ENCODE data around the gene FGF14. TPM values are rescaled to one million over a fixed set of nuclear protein-coding genes. Genes with fewer than 3 reads are reported as not detected.

Gene FGF14
- total and polyA plus RNA-seq, 2 donors (not counting 1 experiment from before 2014, with no cell fraction given) = under 0.01 TPM; not detected in 1

- POLR2A ChIA-PET = no interaction called here
- H3K27me3 ChIP-seq (replicated peaks in 1 of 4; ENCODE audit: control extremely low read depth in 1 of 4, control insufficient read depth in 3 of 4, insufficient read depth in 4 of 4, low read length in 3 of 4) = no peaks in the 10 kb centered on the region
Measured at GRCh38 chr13:102214956-102215355, 186.9 kb downstream of the FGF14 start.

DNA sequence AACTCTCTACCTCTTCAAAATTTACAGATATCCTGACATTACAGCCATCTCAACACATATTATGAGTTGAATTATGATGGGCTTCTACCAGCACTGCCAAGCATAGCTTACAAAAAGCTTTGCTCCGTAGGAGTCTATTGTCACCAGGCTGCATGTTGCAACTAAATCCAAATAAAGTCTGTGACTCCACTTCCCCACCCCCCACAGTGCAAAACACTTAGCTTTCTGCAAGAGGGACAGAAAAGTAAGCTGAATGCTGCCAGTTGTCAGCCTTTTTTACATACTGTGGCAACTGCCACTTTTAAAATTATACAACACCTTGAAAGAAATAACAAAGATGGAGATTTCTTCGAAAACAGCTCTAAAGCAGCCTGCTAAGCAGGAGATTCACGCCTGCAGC, 189.1 kb downstream of the FGF14 start:
- Mint-ChIP-seq H3K27ac (no peak overlapping the region), H3K4me3 (no peak overlapping the region)
- 41% methylated on average over 2 of the region's 3 CpGs for WGBS (ENCODE audit: insufficient coverage)

More at GRCh38 chr13:102214956-102215355, 186.9 kb downstream of the FGF14 start:
- Histone ChIP-seq H3K4me2 (replicated peaks; ENCODE audit: low read depth, low read length, poor library complexity, severe bottlenecking) (no peak overlapping the region), H3K79me2 (ENCODE audit: control insufficient read depth, insufficient read depth, low read length) (no peaks in the 10 kb centered on the region), H3K36me3 (replicated peaks in 1 of 2; ENCODE audit: control extremely low read depth in 1 of 2, control insufficient read depth in 1 of 2, extremely low read depth in 1 of 2, insufficient read depth in 2 of 2, low read length in 1 of 2) (no peaks in the 10 kb centered on the region), H3K9ac (ENCODE audit: low read length) (no peak overlapping the region), H3K9me3 (ENCODE audit: control extremely low read depth in 1 of 3, control insufficient read depth in 2 of 3, insufficient read depth in 1 of 3, low read length in 2 of 3) (no peaks in the 10 kb centered on the region), H3K27ac (ENCODE audit: low read length in 2 of 2) (no peak overlapping the region), H4K20me1 (ENCODE audit: control insufficient read depth, insufficient read depth, low read length, poor library complexity, severe bottlenecking) (no peaks in the 10 kb centered on the region), H3K4me3 (ENCODE audit: control extremely low read depth in 1 of 5, extremely low read depth in 1 of 5, insufficient read depth in 1 of 5, low read depth in 2 of 5, low read length in 4 of 5) (no peak overlapping the region), H3K4me1 (ENCODE audit: control insufficient read depth in 2 of 2, insufficient read depth in 2 of 2, low read length in 2 of 2) (no peaks in the 10 kb centered on the region), H2AFZ (ENCODE audit: insufficient read depth, low read depth, low read length, poor library complexity, severe bottlenecking) (no peak overlapping the region)
- DNase-seq = no peak
- no peaks in the 10 kb centered on the region for H3K9me3 Mint-ChIP-seq (ENCODE audit: insufficient read depth)
- no peaks in the 10 kb centered on the region for H3K4me1 Mint-ChIP-seq
- no peaks in the 10 kb centered on the region for H3K27me3 Mint-ChIP-seq
- H3K4me3 Mint-ChIP-seq = no peak overlapping the region
- intact Hi-C loops (cut with micrococcal nuclease) = no loop called here
- no peak for ATAC-seq (ENCODE audit: low read depth)
- TF ChIP-seq CTCF (IDR thresholded peaks at IDR 0.05) (no peak), EZH2 (IDR thresholded peaks at IDR 0.05; ENCODE audit: borderline replicate concordance, insufficient read depth, low read depth, low read length, poor library complexity, severe bottlenecking) (no peak)
- no peak overlapping the region for H3K27ac Mint-ChIP-seq
- CTCF ChIA-PET = no interaction called here

More for the DNA sequence above, 189.1 kb downstream of the FGF14 start:
- ChIA-PET CTCF (no interaction called here), POLR2A (no interaction called here)
- Histone ChIP-seq H3K4me3 (ENCODE audit: control extremely low read depth in 1 of 5, extremely low read depth in 1 of 5, insufficient read depth in 1 of 5, low read depth in 2 of 5, low read length in 4 of 5) (no peak overlapping the region), H3K27ac (ENCODE audit: low read length in 2 of 2) (no peak overlapping the region), H3K9ac (ENCODE audit: low read length) (no peak overlapping the region), H4K20me1 (ENCODE audit: control insufficient read depth, insufficient read depth, low read length, poor library complexity, severe bottlenecking) (no peaks in the 10 kb centered on the region), H2AFZ (ENCODE audit: insufficient read depth, low read depth, low read length, poor library complexity, severe bottlenecking) (no peak overlapping the region), H3K27me3 (replicated peaks in 1 of 4; ENCODE audit: control extremely low read depth in 1 of 4, control insufficient read depth in 3 of 4, insufficient read depth in 4 of 4, low read length in 3 of 4) (no peaks in the 10 kb centered on the region), H3K36me3 (replicated peaks in 1 of 2; ENCODE audit: control extremely low read depth in 1 of 2, control insufficient read depth in 1 of 2, extremely low read depth in 1 of 2, insufficient read depth in 2 of 2, low read length in 1 of 2) (no peaks in the 10 kb centered on the region), H3K79me2 (ENCODE audit: control insufficient read depth, insufficient read depth, low read length) (no peaks in the 10 kb centered on the region), H3K4me2 (replicated peaks; ENCODE audit: low read depth, low read length, poor library complexity, severe bottlenecking) (no peak overlapping the region), H3K9me3 (ENCODE audit: control extremely low read depth in 1 of 3, control insufficient read depth in 2 of 3, insufficient read depth in 1 of 3, low read length in 2 of 3) (no peaks in the 10 kb centered on the region), H3K4me1 (ENCODE audit: control insufficient read depth in 2 of 2, insufficient read depth in 2 of 2, low read length in 2 of 2) (no peaks in the 10 kb centered on the region)
- H3K27me3 Mint-ChIP-seq = no peaks in the 10 kb centered on the region
- no peaks in the 10 kb centered on the region for H3K9me3 Mint-ChIP-seq (ENCODE audit: insufficient read depth)
- no peak for ATAC-seq (ENCODE audit: low read depth)
- no peak for DNase-seq
- TF ChIP-seq CTCF (IDR thresholded peaks at IDR 0.05) (no peak), EZH2 (IDR thresholded peaks at IDR 0.05; ENCODE audit: borderline replicate concordance, insufficient read depth, low read depth, low read length, poor library complexity, severe bottlenecking) (no peak)
- intact Hi-C loops (cut with micrococcal nuclease) = no loop called here
- no peaks in the 10 kb centered on the region for H3K4me1 Mint-ChIP-seq

Data from B cell (primary cell).